IPS DF 6.9 (cell line): Measurements from ENCODE around the gene EEF1AKMT2.
"Not testable (repeated sequence)": the region's sequence is repeated elsewhere in the genome, so short reads cannot be mapped to it uniquely, and the experiment has no call there.

Experiments
- DNase-seq: peaks from one replicate; pipeline ENCODE4 v3.0.0-alpha.2; 2013; ENCODE audit warnings: low read depth, low spot score
- H3K27ac ChIP-seq: one replicate; pipeline ENCODE4 v1.5.1; 2013; ENCODE audit warnings: low read length, control low read depth
- H3K27me3 ChIP-seq: 2 replicates; pipeline ENCODE4 v1.6.1; 2013; ENCODE audit warnings: mild to moderate bottlenecking, low read length; ENCODE audit not compliant: control insufficient read depth, insufficient read depth
- H3K36me3 ChIP-seq: 2 replicates; pipeline ENCODE4 v1.6.1; 2013; ENCODE audit warnings: low read length; ENCODE audit not compliant: control insufficient read depth, insufficient read depth
- H3K4me1 ChIP-seq: 2 replicates; pipeline ENCODE4 v1.6.1; 2013; ENCODE audit warnings: low read length; ENCODE audit not compliant: control insufficient read depth, insufficient read depth
- H3K4me3 ChIP-seq: 2 replicates; pipeline ENCODE4 v1.5.1; 2013; ENCODE audit warnings: mild to moderate bottlenecking, low read length
- H3K9me3 ChIP-seq: 2 replicates; pipeline ENCODE4 v1.6.1; 2013; ENCODE audit warnings: low read length, inconsistent platforms; ENCODE audit not compliant: control insufficient read depth, insufficient read depth
- WGBS: extraction: QIAGEN DNeasy Blood & Tissue Kit; methylation state at CpG from one replicate; pipeline ENCODE4 v1.1.7; 2013; ENCODE audit warnings: mixed read lengths, missing lambda C conversion rate; ENCODE audit not compliant: insufficient read length, insufficient coverage; 5-methylcytosine and 5-hydroxymethylcytosine counted together

The EEF1AKMT2 gene

DNA sequence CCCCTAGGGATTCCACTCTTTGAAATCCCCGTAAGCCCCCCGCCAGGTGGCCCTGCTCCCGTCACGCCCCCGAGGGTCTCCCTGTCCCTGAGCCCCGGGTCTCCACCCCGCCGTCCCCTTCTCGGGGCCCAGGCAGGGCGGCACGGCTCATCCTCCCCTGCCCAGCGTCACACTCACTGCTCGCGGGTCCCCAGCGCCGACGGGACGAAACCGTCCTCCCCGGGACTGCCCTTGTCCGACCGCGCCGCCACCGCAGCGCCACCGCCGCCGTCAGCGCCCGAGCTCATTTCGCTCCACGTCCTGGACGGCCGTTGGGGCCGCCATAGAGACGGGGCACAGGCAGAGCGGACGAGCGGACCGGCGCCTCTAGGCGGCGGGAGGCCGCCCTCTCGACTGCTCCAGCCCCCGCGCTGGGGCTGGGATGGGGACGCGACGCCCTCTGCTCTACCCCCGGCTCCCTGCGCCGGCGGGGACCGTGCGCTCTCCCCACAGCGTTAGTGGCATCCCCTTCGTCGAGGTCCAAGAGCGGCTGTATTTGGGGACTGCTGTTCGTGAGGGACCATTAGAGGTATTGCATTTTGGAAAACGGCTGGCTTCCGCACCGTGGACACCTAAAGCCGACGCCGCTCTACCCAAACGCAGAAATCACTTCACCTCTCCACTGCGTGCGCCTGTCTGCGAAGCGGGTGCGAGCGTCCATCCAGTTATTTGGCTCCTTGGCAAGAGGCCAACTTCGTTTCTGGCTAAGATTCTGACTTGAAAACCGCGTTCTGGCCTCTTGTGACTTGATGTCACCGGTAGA is at the start of gene EEF1AKMT2:
EEF1AKMT2 (minus strand) TSS at position 341 of the 802 bp plus-strand sequence; CDS start at position 287, 54 bp downstream.
- Histone ChIP-seq H3K36me3 (no peaks in the 10 kb centered on the region), H3K9me3 (no peaks in the 10 kb centered on the region; the same call in 1 of the 2 replicates), H3K27me3 (no peaks in the 10 kb centered on the region), H3K4me3 (peak within 1 kb of the TSS; percentile 96), H3K27ac (no peak within 1 kb of the TSS), H3K4me1 (no peaks in the 10 kb centered on the region)
- WGBS: no CpG with 5 or more reads among the region's 79 CpGs
- DNase-seq: peak; percentile 87

DNA sequence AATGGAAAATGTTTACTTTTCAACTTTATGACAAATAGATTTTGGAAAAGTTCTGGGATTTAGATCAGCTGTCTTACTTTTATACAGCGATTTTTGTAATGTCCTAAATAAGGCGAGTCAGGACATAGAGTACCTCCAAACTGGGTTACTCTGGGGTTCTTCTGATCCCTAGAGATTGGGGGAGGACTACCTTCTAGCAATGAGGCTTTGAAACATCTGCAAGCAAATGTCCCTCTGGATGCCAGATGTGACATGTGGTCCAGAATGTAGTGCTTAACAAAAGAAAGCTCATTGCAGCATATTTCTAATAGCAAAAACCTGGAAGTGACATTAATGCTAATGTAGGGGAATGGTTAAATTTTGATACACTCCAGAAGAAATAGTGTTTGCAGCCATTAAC is 46.0 kb upstream of the EEF1AKMT2 start:
- H3K9me3 ChIP-seq: no peaks in the 10 kb centered on the region
- H3K27me3 ChIP-seq: no peaks in the 10 kb centered on the region
- no peak overlapping the region for H3K4me3 ChIP-seq
- no peak overlapping the region for H3K27ac ChIP-seq
- H3K4me1 ChIP-seq: no peaks in the 10 kb centered on the region
- H3K36me3 ChIP-seq: peaks cover 3% of the 10 kb centered on the region; the same call in 1 of the 2 replicates
- no CpG with 5 or more reads among the region's 2 CpGs for WGBS
- DNase-seq: no peak

DNA sequence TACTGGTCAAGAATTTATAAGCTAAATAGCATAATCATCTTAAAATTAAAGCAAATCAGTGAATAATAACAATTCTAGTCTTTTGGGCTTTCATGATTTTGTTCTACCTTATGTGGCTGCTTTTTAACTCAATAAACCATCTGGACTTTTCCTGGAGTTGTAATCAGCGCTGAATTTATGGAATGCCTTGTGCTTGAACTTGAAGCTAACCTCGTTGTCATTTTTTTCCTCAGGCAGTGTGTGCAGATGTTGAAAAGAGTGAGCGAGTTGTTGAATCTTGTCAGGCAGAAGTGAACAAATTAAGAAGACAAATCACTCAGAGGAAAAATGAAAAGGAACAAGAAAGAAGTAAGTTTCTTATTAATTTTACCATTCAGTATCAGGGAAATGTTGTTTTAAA is 39.4 kb upstream of the EEF1AKMT2 start:
- no peak overlapping the region for H3K27ac ChIP-seq
- H3K27me3 ChIP-seq: no peaks in the 10 kb centered on the region
- H3K9me3 ChIP-seq: no peaks in the 10 kb centered on the region
- no CpG with 5 or more reads among the region's 3 CpGs for WGBS
- H3K4me3 ChIP-seq: no peak overlapping the region
- DNase-seq: no peak
- H3K36me3 ChIP-seq: peaks cover 11% of the 10 kb centered on the region; the same call in 1 of the 2 replicates
- H3K4me1 ChIP-seq: no peaks in the 10 kb centered on the region

DNA sequence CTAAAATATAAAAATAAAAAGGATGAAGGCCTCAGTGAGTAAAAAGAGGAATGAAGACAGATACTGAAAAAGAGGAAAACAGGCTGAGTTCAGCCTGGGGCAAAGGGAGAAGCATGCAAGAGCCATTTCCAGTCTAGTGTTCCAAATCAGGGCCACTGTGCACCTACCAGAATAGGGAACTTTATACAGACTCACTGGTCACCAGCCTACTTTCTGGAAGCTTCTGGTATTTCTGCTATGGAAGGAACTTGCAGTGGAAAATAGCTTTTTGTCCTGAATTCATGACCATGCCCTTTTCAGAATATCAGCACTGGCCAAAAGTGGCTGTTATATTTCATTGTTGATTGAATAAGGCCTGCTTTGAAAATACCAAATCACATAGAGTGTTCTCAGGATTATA is 38.8 kb upstream of the EEF1AKMT2 start:
- no peak overlapping the region for H3K27ac ChIP-seq
- H3K4me3 ChIP-seq: no peak overlapping the region
- H3K4me1 ChIP-seq: no peaks in the 10 kb centered on the region
- DNase-seq: no peak
- no peaks in the 10 kb centered on the region for H3K9me3 ChIP-seq
- H3K27me3 ChIP-seq: no peaks in the 10 kb centered on the region
- H3K36me3 ChIP-seq: peaks cover 11% of the 10 kb centered on the region; the same call in 1 of the 2 replicates

DNA sequence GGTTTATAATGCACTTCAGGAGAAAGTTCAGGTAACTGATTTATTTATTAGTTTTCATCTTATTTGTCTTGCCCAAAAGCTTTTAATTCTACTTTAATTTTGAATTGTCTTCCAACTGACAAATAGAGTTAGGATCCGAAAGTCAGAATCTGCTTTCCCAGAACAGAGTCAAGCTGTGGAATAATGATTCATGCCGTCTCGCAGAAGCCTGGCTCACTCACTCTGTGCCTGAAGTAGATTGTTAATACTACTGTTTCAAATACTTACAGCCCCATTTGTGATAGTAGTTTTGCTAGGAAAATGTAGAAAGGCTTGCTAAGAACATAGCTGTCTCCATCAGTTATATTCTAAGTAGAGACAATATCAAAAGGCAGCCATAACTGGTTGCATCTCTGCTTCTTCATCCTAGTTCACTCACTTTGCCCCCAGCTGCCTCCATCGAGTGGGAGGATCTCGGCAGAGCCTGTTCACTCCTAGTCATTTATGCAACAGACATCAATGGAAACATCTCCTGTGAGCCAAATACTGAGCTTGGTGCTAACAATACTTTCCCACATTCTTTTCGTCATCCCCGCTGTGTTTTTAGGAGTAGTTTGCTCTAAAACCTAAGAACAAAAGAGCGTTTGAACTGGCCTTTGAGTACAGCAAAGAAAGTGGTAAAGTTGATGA is 37.9 kb upstream of the EEF1AKMT2 start:
- no CpG with 5 or more reads among the region's 8 CpGs for WGBS
- DNase-seq: no peak
- Histone ChIP-seq H3K27ac (no peak overlapping the region), H3K27me3 (no peaks in the 10 kb centered on the region), H3K4me3 (no peak overlapping the region), H3K4me1 (no peaks in the 10 kb centered on the region), H3K36me3 (peaks cover 11% of the 10 kb centered on the region; the same call in 1 of the 2 replicates), H3K9me3 (no peaks in the 10 kb centered on the region)

DNA sequence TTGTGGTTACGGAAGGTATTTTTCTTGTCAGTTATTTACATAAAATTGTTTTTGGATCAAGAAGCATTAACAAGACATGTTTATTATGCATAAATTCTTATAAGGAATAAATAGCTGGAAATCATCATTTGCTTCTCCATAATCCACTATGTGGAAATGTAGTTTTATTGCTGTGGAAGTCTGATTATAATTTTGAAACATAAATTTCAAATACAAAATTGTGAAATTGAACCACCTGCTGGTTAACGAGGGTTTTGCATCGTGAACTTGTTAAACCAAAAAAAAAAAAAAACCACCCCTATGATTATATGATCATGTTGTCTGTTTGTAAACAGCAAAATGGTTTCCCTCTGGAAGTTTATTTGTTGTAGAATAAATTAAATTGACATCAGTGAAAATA is 35.8 kb upstream of the EEF1AKMT2 start:
- H3K27me3 ChIP-seq: no peaks in the 10 kb centered on the region
- no peaks in the 10 kb centered on the region for H3K9me3 ChIP-seq
- H3K4me1 ChIP-seq: no peaks in the 10 kb centered on the region
- no peak overlapping the region for H3K4me3 ChIP-seq
- WGBS: no CpG with 5 or more reads among the region's 3 CpGs
- H3K27ac ChIP-seq: no peak overlapping the region
- DNase-seq: no peak
- H3K36me3 ChIP-seq: peaks cover 8% of the 10 kb centered on the region; the same call in 1 of the 2 replicates

DNA sequence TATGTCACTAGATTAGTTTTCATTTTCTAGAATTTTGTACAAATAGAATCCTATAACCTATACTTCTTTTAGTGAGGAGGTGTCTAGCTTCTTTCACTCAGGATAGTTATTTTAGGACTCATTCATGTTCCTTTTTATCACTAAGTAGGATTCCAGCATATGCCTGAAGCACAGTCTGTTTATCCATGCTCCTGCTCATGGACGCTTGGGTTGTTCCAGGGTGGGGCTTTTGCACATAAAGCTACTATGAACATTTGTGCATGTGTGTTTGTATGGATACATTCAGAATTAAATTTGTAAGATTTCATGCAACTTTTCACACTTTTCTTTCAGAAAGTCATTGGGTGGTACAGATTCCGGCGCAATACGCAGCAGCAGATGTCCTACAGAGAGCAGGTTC is 34.6 kb upstream of the EEF1AKMT2 start:
- no peaks in the 10 kb centered on the region for H3K9me3 ChIP-seq
- no CpG with 5 or more reads among the region's 4 CpGs for WGBS
- peaks cover 8% of the 10 kb centered on the region; the same call in 1 of the 2 replicates for H3K36me3 ChIP-seq
- no peak overlapping the region for H3K27ac ChIP-seq
- H3K4me1 ChIP-seq: no peaks in the 10 kb centered on the region
- no peak for DNase-seq
- H3K4me3 ChIP-seq: no peak overlapping the region
- no peaks in the 10 kb centered on the region for H3K27me3 ChIP-seq

DNA sequence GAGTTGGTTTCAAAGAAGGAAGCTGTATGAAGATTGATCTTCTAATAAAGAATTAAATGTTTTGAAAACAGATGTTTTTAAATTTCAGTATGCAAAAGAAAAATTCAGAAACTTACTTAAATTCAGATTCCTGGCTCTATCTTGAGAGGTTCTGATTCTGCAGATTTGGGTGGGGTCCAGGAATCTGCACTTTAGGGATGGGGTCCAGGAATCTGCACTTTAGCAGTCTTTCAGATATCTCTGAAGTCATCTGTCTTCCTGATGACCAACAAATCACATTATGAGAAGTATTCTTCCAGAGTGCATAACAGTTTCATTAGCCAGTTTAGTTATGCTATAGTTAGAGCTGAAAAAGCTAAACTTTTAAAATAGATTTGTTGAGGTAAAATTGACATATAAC is 34.0 kb upstream of the EEF1AKMT2 start:
- H3K27ac ChIP-seq: no peak overlapping the region
- DNase-seq: no peak
- no peak overlapping the region for H3K4me3 ChIP-seq
- no peaks in the 10 kb centered on the region for H3K27me3 ChIP-seq
- H3K4me1 ChIP-seq: no peaks in the 10 kb centered on the region
- no peaks in the 10 kb centered on the region for H3K9me3 ChIP-seq
- H3K36me3 ChIP-seq: peaks cover 8% of the 10 kb centered on the region; the same call in 1 of the 2 replicates

DNA sequence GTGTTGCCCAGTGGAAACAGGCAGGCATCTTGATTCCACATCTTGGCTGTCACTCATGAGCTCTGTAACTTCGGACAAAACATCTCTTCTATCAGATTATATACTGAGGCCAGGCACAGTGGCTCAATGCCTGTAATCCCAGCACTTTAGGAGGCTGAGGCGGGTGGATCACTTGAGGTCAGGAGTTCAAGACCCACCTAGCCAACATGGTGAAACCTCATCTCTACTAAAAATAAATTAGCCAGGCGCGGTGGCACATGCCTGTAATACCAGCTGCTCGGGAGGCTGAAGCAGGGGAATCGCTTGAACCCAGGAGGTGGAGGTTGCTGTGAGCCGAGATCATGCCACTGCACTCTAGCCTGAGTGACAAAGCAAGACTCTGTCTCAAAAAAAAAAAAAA is 33.2 kb upstream of the EEF1AKMT2 start:
- H3K4me1 ChIP-seq, H3K27ac ChIP-seq, H3K36me3 ChIP-seq, H3K9me3 ChIP-seq, DNase-seq, H3K27me3 ChIP-seq, H3K4me3 ChIP-seq: not testable (repeated sequence)
- no CpG with 5 or more reads among the region's 7 CpGs for WGBS

DNA sequence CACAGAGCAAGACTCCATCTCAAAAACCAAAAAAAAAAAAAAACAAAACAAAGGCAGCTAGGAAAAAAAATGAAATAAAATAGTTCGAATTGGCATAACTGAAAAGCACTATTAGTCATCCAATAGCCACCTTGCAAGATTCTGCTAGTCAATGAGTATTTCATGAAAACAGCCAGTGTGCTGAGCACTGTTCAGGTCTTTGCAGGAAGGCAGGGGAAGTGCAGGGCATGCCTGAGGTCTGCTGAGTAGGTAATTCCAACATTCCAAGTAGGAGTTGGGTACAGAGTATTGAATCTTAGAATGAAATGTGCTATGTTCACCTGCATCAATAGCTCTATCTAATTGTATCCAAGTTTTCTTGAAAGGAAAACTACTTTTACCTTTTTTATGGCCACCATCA is 32.8 kb upstream of the EEF1AKMT2 start:
- Histone ChIP-seq H3K36me3 (peaks cover 3% of the 10 kb centered on the region; the same call in 1 of the 2 replicates), H3K27ac (no peak overlapping the region), H3K9me3 (no peaks in the 10 kb centered on the region), H3K4me1 (no peaks in the 10 kb centered on the region), H3K27me3 (no peaks in the 10 kb centered on the region), H3K4me3 (no peak overlapping the region)
- no CpG with 5 or more reads among the region's 1 CpG for WGBS
- DNase-seq: no peak
